ENCODE data around the gene SERPING1.

- TF ChIP-seq CTCF (IDR thresholded peaks at IDR 0.05) (no peak; the same call in 1 of the 2 replicates), TCF7L2 (IDR thresholded peaks at IDR 0.05; ENCODE audit: low read depth, low read length) (no peak), POLR2AphosphoS5 (IDR thresholded peaks at IDR 0.05; ENCODE audit: low read depth, low read length) (no peak)
Observed at GRCh38 chr11:57619331-57619730, 21.8 kb downstream of the SERPING1 start.
